ENCODE data around the gene PECR. TPM values are rescaled to one million over a fixed set of nuclear protein-coding genes. Genes with fewer than 3 reads are reported as not detected.

Gene PECR
- total and polyA plus RNA-seq, 9 of the 15 experiments (the other 6 are each of a cell fraction or from before 2014, with no cell fraction given), result 1.1 to 10.3 (median 8.2) TPM

DNA sequence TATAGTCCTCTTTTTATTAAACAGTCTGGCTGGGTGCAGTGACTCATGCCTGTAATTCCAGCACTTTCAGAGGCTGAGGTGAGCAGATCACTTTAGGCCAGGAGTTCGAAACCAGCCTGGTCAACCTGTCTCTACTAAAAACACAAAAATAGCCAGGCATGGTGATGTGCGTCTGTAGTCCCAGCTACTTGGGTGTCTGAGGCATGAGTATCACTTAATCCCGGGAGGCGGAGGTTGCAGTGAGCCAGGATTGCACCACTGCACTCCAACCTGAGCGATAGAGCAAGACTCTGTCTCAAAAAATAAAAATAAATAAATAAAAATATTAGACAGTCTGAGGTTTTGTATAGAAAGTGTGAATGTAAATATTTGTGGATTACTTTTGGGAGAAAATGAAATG is 45.3 kb upstream of the PECR start (continued):
- no peak for TF ChIP-seq BRF1 (IDR thresholded peaks at IDR 0.05; ENCODE audit: borderline replicate concordance, extremely low read depth, insufficient read length)
- TF ChIP-seq, protein P1, sequence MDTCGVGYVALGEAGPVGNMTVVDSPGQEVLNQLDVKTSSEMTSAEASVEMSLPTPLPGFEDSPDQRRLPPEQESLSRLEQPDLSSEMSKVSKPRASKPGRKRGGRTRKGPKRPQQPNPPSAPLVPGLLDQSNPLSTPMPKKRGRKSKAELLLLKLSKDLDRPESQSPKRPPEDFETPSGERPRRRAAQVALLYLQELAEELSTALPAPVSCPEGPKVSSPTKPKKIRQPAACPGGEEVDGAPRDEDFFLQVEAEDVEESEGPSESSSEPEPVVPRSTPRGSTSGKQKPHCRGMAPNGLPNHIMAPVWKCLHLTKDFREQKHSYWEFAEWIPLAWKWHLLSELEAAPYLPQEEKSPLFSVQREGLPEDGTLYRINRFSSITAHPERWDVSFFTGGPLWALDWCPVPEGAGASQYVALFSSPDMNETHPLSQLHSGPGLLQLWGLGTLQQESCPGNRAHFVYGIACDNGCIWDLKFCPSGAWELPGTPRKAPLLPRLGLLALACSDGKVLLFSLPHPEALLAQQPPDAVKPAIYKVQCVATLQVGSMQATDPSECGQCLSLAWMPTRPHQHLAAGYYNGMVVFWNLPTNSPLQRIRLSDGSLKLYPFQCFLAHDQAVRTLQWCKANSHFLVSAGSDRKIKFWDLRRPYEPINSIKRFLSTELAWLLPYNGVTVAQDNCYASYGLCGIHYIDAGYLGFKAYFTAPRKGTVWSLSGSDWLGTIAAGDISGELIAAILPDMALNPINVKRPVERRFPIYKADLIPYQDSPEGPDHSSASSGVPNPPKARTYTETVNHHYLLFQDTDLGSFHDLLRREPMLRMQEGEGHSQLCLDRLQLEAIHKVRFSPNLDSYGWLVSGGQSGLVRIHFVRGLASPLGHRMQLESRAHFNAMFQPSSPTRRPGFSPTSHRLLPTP (IDR thresholded peaks at IDR 0.05; ENCODE audit: borderline replicate concordance, extremely low read depth, insufficient read length), result no peak
- TF ChIP-seq, protein P2, sequence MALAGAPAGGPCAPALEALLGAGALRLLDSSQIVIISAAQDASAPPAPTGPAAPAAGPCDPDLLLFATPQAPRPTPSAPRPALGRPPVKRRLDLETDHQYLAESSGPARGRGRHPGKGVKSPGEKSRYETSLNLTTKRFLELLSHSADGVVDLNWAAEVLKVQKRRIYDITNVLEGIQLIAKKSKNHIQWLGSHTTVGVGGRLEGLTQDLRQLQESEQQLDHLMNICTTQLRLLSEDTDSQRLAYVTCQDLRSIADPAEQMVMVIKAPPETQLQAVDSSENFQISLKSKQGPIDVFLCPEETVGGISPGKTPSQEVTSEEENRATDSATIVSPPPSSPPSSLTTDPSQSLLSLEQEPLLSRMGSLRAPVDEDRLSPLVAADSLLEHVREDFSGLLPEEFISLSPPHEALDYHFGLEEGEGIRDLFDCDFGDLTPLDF (CRISPR knock-in tag; IDR thresholded peaks at IDR 0.05), result no peak
- no peak for TF ChIP-seq HLTF (IDR thresholded peaks at IDR 0.05)
- no peak for TF ChIP-seq HNRNPL (IDR thresholded peaks at IDR 0.05; ENCODE audit: low read depth, low read length)
- TF ChIP-seq YBX1 (IDR thresholded peaks at IDR 0.05), result no peak
- TF ChIP-seq SAP30 (IDR thresholded peaks at IDR 0.05; ENCODE audit: borderline replicate concordance, insufficient read depth, low read depth, low read length, poor library complexity, severe bottlenecking), result no peak
- no peak for TF ChIP-seq ZNF444 (CRISPR knock-in tag; IDR thresholded peaks at IDR 0.05)
